Astrocyte (in vitro differentiated cells and primary cell): Measurements from ENCODE around the gene CASP12.

Experiments used
- EZH2 ChIP-seq: IDR thresholded peaks from 2 replicates; pipeline ENCODE4 v1.6.1; 2012; ENCODE audit warnings: mild to moderate bottlenecking, low read length, inconsistent platforms; ENCODE audit not compliant: insufficient read depth
- TF ChIP-seq, protein P1 (sequence below): IDR thresholded peaks from 2 replicates; pipeline ENCODE4 v1.5.1; 2011; ENCODE audit warnings: low read depth, mild to moderate bottlenecking, inconsistent platforms, low read length, moderate library complexity; ENCODE audit not compliant: insufficient read depth

GRCh38 chr11:104899226-104899625 lies 966 bp upstream of the CASP12 start:
- no peak for TF ChIP-seq EZH2
- TF ChIP-seq, protein P1, sequence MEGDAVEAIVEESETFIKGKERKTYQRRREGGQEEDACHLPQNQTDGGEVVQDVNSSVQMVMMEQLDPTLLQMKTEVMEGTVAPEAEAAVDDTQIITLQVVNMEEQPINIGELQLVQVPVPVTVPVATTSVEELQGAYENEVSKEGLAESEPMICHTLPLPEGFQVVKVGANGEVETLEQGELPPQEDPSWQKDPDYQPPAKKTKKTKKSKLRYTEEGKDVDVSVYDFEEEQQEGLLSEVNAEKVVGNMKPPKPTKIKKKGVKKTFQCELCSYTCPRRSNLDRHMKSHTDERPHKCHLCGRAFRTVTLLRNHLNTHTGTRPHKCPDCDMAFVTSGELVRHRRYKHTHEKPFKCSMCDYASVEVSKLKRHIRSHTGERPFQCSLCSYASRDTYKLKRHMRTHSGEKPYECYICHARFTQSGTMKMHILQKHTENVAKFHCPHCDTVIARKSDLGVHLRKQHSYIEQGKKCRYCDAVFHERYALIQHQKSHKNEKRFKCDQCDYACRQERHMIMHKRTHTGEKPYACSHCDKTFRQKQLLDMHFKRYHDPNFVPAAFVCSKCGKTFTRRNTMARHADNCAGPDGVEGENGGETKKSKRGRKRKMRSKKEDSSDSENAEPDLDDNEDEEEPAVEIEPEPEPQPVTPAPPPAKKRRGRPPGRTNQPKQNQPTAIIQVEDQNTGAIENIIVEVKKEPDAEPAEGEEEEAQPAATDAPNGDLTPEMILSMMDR: no peak
